Measurements from ENCODE around the gene PA2G4.
"Not testable (repeated sequence)": the region's sequence is repeated elsewhere in the genome, so short reads cannot be mapped to it uniquely, and the experiment has no call there.

Gene PA2G4

GRCh38 chr12:56154246-56154771, 50.0 kb downstream of the PA2G4 start:
- DNase-seq: peak; percentile 94 to 97

GRCh38 chr12:56154818-56155217, 50.5 kb downstream of the PA2G4 start:
- DNase-seq: no peak

- DNase-seq: no peak
These were observed 51.0 kb downstream of the PA2G4 start for GRCh38 chr12:56155256-56155845.

GRCh38 chr12:56156464-56157200, 52.3 kb downstream of the PA2G4 start:
- DNase-seq: not testable (repeated sequence)

- DNase-seq: peak; percentile 77 to 85
These were observed 53.1 kb downstream of the PA2G4 start for GRCh38 chr12:56157201-56158028.

- DNase-seq: peak; percentile 95 to 98
These were observed 53.9 kb downstream of the PA2G4 start, which contains the start of gene MYL6 for GRCh38 chr12:56158029-56158925. Gene MYL6, plus strand, starts transcription at chr12:56158359. Its CDS starts 43 bp downstream, at chr12:56158402.

GRCh38 chr12:56158926-56159461, 54.6 kb downstream of the PA2G4 start:
- peak in 1 of 2 experiments; percentile 38 for DNase-seq

- DNase-seq: no peak
These were observed 55.3 kb downstream of the PA2G4 start for GRCh38 chr12:56159482-56160192.

- no peak for DNase-seq
These were observed 55.9 kb downstream of the PA2G4 start for GRCh38 chr12:56160193-56160763.

- DNase-seq: no peak
These were observed 56.7 kb downstream of the PA2G4 start for GRCh38 chr12:56160894-56161689.

GRCh38 chr12:56161690-56162351, 57.5 kb downstream of the PA2G4 start:
- no peak for DNase-seq

- DNase-seq: no peak
These were observed 58.3 kb downstream of the PA2G4 start for GRCh38 chr12:56162468-56163290.
